ENCODE measurements around the gene BAHCC1.

GRCh38 chr17:81419319-81419885 is 24.1 kb downstream of the BAHCC1 start:
- TF ChIP-seq CTCF (IDR thresholded peaks at IDR 0.05) (no peak), POLR2A (IDR thresholded peaks at IDR 0.05) (no peak)
